Spleen (tissue), 7 donors: ENCODE data around the gene TMEM178B.

Experiments
- POLR2A ChIP-seq, 3 donors: fragments of 450-650 bp; IDR thresholded peaks; one replicate each; pipeline ENCODE4 v1.5.1; 2017; ENCODE audit warnings: antibody characterized with exemption in 3 of 3, mild to moderate bottlenecking in 1 of 3
- POLR2AphosphoS5 ChIP-seq, 3 donors: sonication (generic); formaldehyde crosslinking; IDR thresholded peaks; one replicate each; pipeline ENCODE4 v1.5.1; 2017; ENCODE audit warnings: antibody characterized with exemption in 3 of 3
- TF ChIP-seq, protein P1 (sequence below), 11 experiments: fragments of 200-600 bp in 7 of 11; fragments of 450-650 bp in 4 of 11; sonication (generic) in 4 of 11; IDR thresholded peaks in 8 of 11; conservative IDR thresholded peaks in 3 of 11; 1 replicate in 7 of 11; 2 replicates in 4 of 11; pipeline versions ENCODE4 v1.4.0 to v1.8.0; 2016 to 2021; ENCODE audit warnings: antibody characterized with exemption in 11 of 11, inconsistent platforms in 4 of 11, mild to moderate bottlenecking in 1 of 11
- donor health status: DM: no; HTN: no; CAD: no; lungs with moderate emphysema.
- donor health status: DM: no; HTN: no; CAD: no.
- donor health status: DM: no; HTN: no; CAD: no.

GRCh38 chr7:141452911-141453310, 379.0 kb downstream of the TMEM178B start:
- TF ChIP-seq, protein P1, sequence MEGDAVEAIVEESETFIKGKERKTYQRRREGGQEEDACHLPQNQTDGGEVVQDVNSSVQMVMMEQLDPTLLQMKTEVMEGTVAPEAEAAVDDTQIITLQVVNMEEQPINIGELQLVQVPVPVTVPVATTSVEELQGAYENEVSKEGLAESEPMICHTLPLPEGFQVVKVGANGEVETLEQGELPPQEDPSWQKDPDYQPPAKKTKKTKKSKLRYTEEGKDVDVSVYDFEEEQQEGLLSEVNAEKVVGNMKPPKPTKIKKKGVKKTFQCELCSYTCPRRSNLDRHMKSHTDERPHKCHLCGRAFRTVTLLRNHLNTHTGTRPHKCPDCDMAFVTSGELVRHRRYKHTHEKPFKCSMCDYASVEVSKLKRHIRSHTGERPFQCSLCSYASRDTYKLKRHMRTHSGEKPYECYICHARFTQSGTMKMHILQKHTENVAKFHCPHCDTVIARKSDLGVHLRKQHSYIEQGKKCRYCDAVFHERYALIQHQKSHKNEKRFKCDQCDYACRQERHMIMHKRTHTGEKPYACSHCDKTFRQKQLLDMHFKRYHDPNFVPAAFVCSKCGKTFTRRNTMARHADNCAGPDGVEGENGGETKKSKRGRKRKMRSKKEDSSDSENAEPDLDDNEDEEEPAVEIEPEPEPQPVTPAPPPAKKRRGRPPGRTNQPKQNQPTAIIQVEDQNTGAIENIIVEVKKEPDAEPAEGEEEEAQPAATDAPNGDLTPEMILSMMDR (IDR thresholded peaks at IDR 0.05 in 8 of 11, conservative IDR thresholded peaks at IDR 0.05 in 3 of 11) = no peak
- no peak for TF ChIP-seq POLR2A (IDR thresholded peaks at IDR 0.05)
- no peak for TF ChIP-seq POLR2AphosphoS5 (IDR thresholded peaks at IDR 0.05)
